GM12878 (cell line): ENCODE data around the gene KRT4. TPM values are rescaled to one million over a fixed set of nuclear protein-coding genes. Genes with fewer than 3 reads are reported as not detected.

Source experiments
- ATAC-seq: fragments of 200-7000 bp; cut with Tn5 transposase; 3 replicates; pipeline ENCODE4 v1.9.1; 2020; ENCODE audit warnings: mild to moderate bottlenecking, moderate library complexity
- BruUV-seq: library from RNA; stranded (reverse); fragments of 400-500 nt; replicated peaks from 2 replicates; lab custom pipeline; 2021; lab: Mats Ljungman, UMichigan
- CTCF ChIA-PET: fragments of 300-600 bp; sonication (Branson Sonifier 250); formaldehyde crosslinking; extraction: SDS; loops from one replicate; lab custom pipeline; 2021; ENCODE audit warnings: inconsistent platforms; lab: Yijun Ruan, JAX
- POLR2A ChIA-PET: fragments of 350-600 bp; formaldehyde crosslinking; extraction: SDS; loops from one replicate; lab custom pipeline; 2021; ENCODE audit warnings: inconsistent platforms; lab: Charles Lee
- RAD21 ChIA-PET: fragments of 300-600 bp; sonication (Branson Sonifier 250); formaldehyde crosslinking; loops from one replicate; lab custom pipeline; 2023; ENCODE audit warnings: antibody characterized with exemption; ENCODE audit not compliant: unreplicated experiment; lab: Charles Lee
- SMC1A ChIA-PET: fragments of 300-600 bp; sonication (Branson Sonifier 250); formaldehyde crosslinking; loops from one replicate; lab custom pipeline; 2023; ENCODE audit not compliant: unreplicated experiment, uncharacterized antibody; lab: Charles Lee
- DNase-seq: peaks from one replicate; pipeline ENCODE4 v3.0.0-alpha.2; 2011; ENCODE audit warnings: low read depth, low spot score
- FAIRE-seq: peaks from 3 replicates; lab custom pipeline; 2011; peaks lifted over from hg19 to GRCh38; lab: Jason Lieb, UNC
- H2AFZ ChIP-seq: 2 replicates; pipeline ENCODE4 v1.6.0; 2011; ENCODE audit warnings: low read depth, low read length, control low read depth; ENCODE audit not compliant: control insufficient read depth
- H3K27ac ChIP-seq: 2 replicates; pipeline ENCODE4 v1.5.1; 2011; ENCODE audit warnings: control low read depth; ENCODE audit not compliant: control insufficient read depth, insufficient read depth
- H3K27me3 ChIP-seq, 2 experiments: replicated peaks in 1 of 2; 2 replicates each; pipeline versions ENCODE4 v1.6.0 to v1.6.1; 2011; ENCODE audit warnings: low read length in 1 of 2; ENCODE audit not compliant: control insufficient read depth in 2 of 2, insufficient read depth in 2 of 2
- H3K36me3 ChIP-seq, 2 experiments: 2 replicates each; pipeline ENCODE4 v1.5.1; 2011; ENCODE audit warnings: low read length in 1 of 2; ENCODE audit not compliant: control insufficient read depth in 2 of 2, insufficient read depth in 2 of 2
- H3K4me1 ChIP-seq: 2 replicates; pipeline ENCODE4 v1.6.1; 2011; ENCODE audit warnings: mild to moderate bottlenecking, low read length, moderate library complexity, mixed read lengths; ENCODE audit not compliant: control insufficient read depth, insufficient read depth
- H3K4me2 ChIP-seq: 2 replicates; pipeline ENCODE4 v1.6.0; 2011; ENCODE audit warnings: control low read depth; ENCODE audit not compliant: control insufficient read depth, insufficient read depth
- H3K4me3 ChIP-seq: fragments of 200-600 bp; sonication (generic); 2 replicates; pipeline ENCODE4 v1.5.1; 2016
- H3K79me2 ChIP-seq: 2 replicates; pipeline ENCODE4 v1.6.0; 2011; ENCODE audit warnings: low read length; ENCODE audit not compliant: control insufficient read depth, insufficient read depth
- H3K9ac ChIP-seq: 2 replicates; pipeline ENCODE4 v1.8.0; 2011; ENCODE audit warnings: low read length, control low read depth, mixed read lengths; ENCODE audit not compliant: control insufficient read depth, insufficient read depth
- H3K9me3 ChIP-seq: replicated peaks from 3 replicates; pipeline ENCODE4 v1.5.1; 2011; ENCODE audit warnings: mild to moderate bottlenecking, low read length; ENCODE audit not compliant: control insufficient read depth, insufficient read depth
- H4K20me1 ChIP-seq: 2 replicates; pipeline ENCODE4 v1.6.0; 2011; ENCODE audit not compliant: control insufficient read depth, insufficient read depth
- CBX3 ChIP-seq: fragments of 200-600 bp; sonication (generic); IDR thresholded peaks from 2 replicates; pipeline ENCODE4 v1.6.1; 2016; ENCODE audit warnings: low read depth, borderline replicate concordance
- CHD1 ChIP-seq: IDR thresholded peaks from 2 replicates; pipeline ENCODE4 v1.6.1; 2012; ENCODE audit warnings: low read depth, low read length, improper control_type of control experiment
- EGR1 ChIP-seq, 2 experiments: IDR thresholded peaks; 1 replicate in 1 of 2; 2 replicates in 1 of 2; pipeline ENCODE4 v1.6.1; 2011 to 2012; ENCODE audit warnings: low read depth in 2 of 2, low read length in 2 of 2, borderline replicate concordance in 1 of 2, mild to moderate bottlenecking in 1 of 2, moderate library complexity in 1 of 2
- ELK1 ChIP-seq: IDR thresholded peaks from 2 replicates; pipeline ENCODE4 v1.6.1; 2012; ENCODE audit warnings: low read depth, low read length, improper control_type of control experiment
- ESRRA ChIP-seq: IDR thresholded peaks from 2 replicates; pipeline ENCODE4 v1.6.1; 2012; ENCODE audit warnings: mild to moderate bottlenecking, low read length, improper control_type of control experiment
- EZH2 ChIP-seq: IDR thresholded peaks from 2 replicates; pipeline ENCODE4 v1.6.1; 2012; ENCODE audit warnings: low read depth, mild to moderate bottlenecking, control low read depth, inconsistent platforms, low read length, borderline replicate concordance; ENCODE audit not compliant: control insufficient read depth
- IKZF2 ChIP-seq, 2 experiments: fragments of 450-650 bp; IDR thresholded peaks; 2 replicates each; pipeline ENCODE4 v1.6.1; 2017; ENCODE audit warnings: mild to moderate bottlenecking in 2 of 2, moderate library complexity in 2 of 2
- POU2F2 ChIP-seq: IDR thresholded peaks from 3 replicates; pipeline ENCODE4 v1.6.1; 2011; ENCODE audit warnings: low read depth, mild to moderate bottlenecking, low read length, borderline replicate concordance
- RCOR1 ChIP-seq: conservative IDR thresholded peaks from 2 replicates; pipeline ENCODE4 v1.6.1; 2012; ENCODE audit warnings: low read depth, low read length, improper control_type of control experiment
- SMAD1 ChIP-seq: fragments of 450-650 bp; IDR thresholded peaks from 2 replicates; pipeline ENCODE4 v1.6.1; 2018; ENCODE audit warnings: mild to moderate bottlenecking, low read depth; ENCODE audit not compliant: partially characterized antibody
- SP1 ChIP-seq: IDR thresholded peaks from one replicate; pipeline ENCODE4 v1.6.1; 2011; ENCODE audit warnings: low read depth, low read length
- TARDBP ChIP-seq: IDR thresholded peaks from 2 replicates; pipeline ENCODE4 v1.6.1; 2016; ENCODE audit warnings: borderline replicate concordance
- TCF3 ChIP-seq: IDR thresholded peaks from 2 replicates; pipeline ENCODE4 v1.6.1; 2012; ENCODE audit warnings: low read depth, mild to moderate bottlenecking, low read length, borderline replicate concordance; ENCODE audit not compliant: insufficient read depth
- ZBED1 ChIP-seq: IDR thresholded peaks from 2 replicates; pipeline ENCODE4 v1.6.1; 2016; ENCODE audit warnings: borderline replicate concordance
- ZBTB33 ChIP-seq: fragments of 450-650 bp; IDR thresholded peaks from 2 replicates; pipeline ENCODE4 v1.6.1; 2017; ENCODE audit warnings: mild to moderate bottlenecking
- ZNF217 ChIP-seq: fragments of 450-650 bp; IDR thresholded peaks from 2 replicates; pipeline ENCODE4 v1.6.1; 2017; ENCODE audit warnings: antibody characterized with exemption, mild to moderate bottlenecking
- WGBS: methylation state at CpG from one replicate; pipeline ENCODE4 v1.1.6; 2016; ENCODE audit warnings: low lambda C conversion rate; ENCODE audit not compliant: insufficient replicate concordance, insufficient coverage; ENCODE audit errors: missing lambda C conversion rate; 5-methylcytosine and 5-hydroxymethylcytosine counted together
- in situ Hi-C: fragments of 300-500 bp; cut with MboI; formaldehyde crosslinking; loops from 9 replicates; pipeline ENCODE4 v1.14.3; 2018; ENCODE audit warnings: mixed read lengths
- intact Hi-C: fragments of 100-400 bp; cut with micrococcal nuclease; formaldehyde crosslinking; loops from one replicate; pipeline ENCODE4 v1.14.2; 2022; ENCODE audit not compliant: unreplicated experiment
- polyA plus RNA-seq, 11 experiments: library from polyadenylated mRNA; depleted of rRNA in 4 of 11; unstranded in 6 of 11; stranded (reverse) in 5 of 11; fragments of >200 nt; fragmentation: Nextera tagmentation in 4 of 11; fragmentation: Illumina TruSeq in 1 of 11; extraction: Ambion mirVana in 4 of 11; extraction: Trizol in 1 of 11; gene quantifications; 1 replicate in 1 of 11; 2 replicates in 10 of 11; pipeline versions ENCODE4 v1.2.1 to v1.2.3, GENCODE V29; 2011 to 2016; ENCODE audit warnings: inconsistent platforms in 2 of 11, missing spikeins in 2 of 11, low read depth in 1 of 11
- total RNA-seq, 4 experiments: library from RNA; depleted of rRNA in 3 of 4; stranded (reverse); fragments of >200 nt in 3 of 4; fragmentation: Illumina TruSeq in 1 of 4; extraction: Trizol in 1 of 4; gene quantifications; 2 replicates each; pipeline versions ENCODE4 v1.2.1 to v1.2.3, GENCODE V29; 2013 to 2021
- TF ChIP-seq, protein P1 (sequence below): IDR thresholded peaks from 2 replicates; pipeline ENCODE4 v1.6.1; 2011; ENCODE audit warnings: low read depth, mild to moderate bottlenecking, low read length, moderate library complexity, borderline replicate concordance; ENCODE audit errors: extremely low read depth
- TF ChIP-seq, protein P2 (sequence below): IDR thresholded peaks from 2 replicates; pipeline ENCODE4 v1.6.1; 2012; ENCODE audit warnings: mild to moderate bottlenecking, low read depth, low read length

KRT4 gene
- total and polyA plus RNA-seq, 10 of the 15 experiments (the other 5 are each of a cell fraction or from before 2014, with no cell fraction given), result not detected

- no peak for TF ChIP-seq RCOR1
- TF ChIP-seq TCF3, result no peak
- TF ChIP-seq ZBED1, result no peak
- TF ChIP-seq POU2F2, result no peak
- no peak for TF ChIP-seq EGR1 (IDR thresholded peaks at IDR 0.05; ENCODE audit: borderline replicate concordance in 1 of 2, low read depth in 2 of 2, low read length in 2 of 2)
- no peak for TF ChIP-seq CBX3
- no peak for TF ChIP-seq SMAD1
Measured at GRCh38 chr12:52778833-52779232, 35.1 kb downstream of the KRT4 start (continued).

DNA sequence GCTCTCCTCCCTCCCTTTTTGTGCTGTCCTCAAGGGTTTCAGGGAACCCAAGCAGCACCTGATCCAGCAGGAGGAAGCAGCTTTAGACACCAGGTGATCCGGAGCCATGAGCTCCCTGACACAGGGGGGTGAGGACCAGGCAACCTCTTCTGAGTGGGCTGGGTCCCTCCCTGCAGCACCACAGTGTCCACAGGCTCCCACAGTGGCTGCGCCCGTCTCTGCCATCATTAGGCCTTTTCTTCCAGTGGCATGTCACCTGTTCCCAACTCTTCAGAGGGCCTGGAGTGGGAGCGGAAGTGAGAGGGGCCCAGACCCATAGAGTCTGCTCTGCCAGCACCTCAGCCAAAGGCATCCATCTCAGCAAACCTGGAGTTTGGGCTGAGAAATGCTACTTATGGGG lies 36.4 kb downstream of the KRT4 start:
- no peaks in the 10 kb centered on the region for H3K4me1 ChIP-seq
- SMC1A ChIA-PET, result no interaction called here
- in situ Hi-C loops, result no loop called here
- H2AFZ ChIP-seq, result no peak overlapping the region
- H4K20me1 ChIP-seq, result no peaks in the 10 kb centered on the region
- intact Hi-C loops, result no loop called here
- POLR2A ChIA-PET, result no interaction called here
- H3K9ac ChIP-seq, result no peak overlapping the region
- no peak for ATAC-seq
- DNase-seq, result no peak
- no peak overlapping the region for H3K4me2 ChIP-seq
- CTCF ChIA-PET, result no interaction called here
- RAD21 ChIA-PET, result interaction anchor here (0.8 kb wide), 1 partner anchor 18 kb away, joined by 3 read pairs; the partner anchor contains the start of gene KRT3
- H3K27ac ChIP-seq, result no peak overlapping the region
- H3K79me2 ChIP-seq, result no peaks in the 10 kb centered on the region
- peaks cover 0 to 1% of the 10 kb centered on the region in 2 experiments; a peak in 3 of 4 replicates for H3K27me3 ChIP-seq
- no peak overlapping the region for H3K4me3 ChIP-seq
- 30% methylated on average over 4 of the region's 4 CpGs for WGBS
- H3K9me3 ChIP-seq, result no peaks in the 10 kb centered on the region
- FAIRE-seq, result no peak
- H3K36me3 ChIP-seq, result no peaks in the 10 kb centered on the region
- BruUV-seq, result no TSS peak
- no peak for TF ChIP-seq TARDBP
- no peak for TF ChIP-seq EGR1 (IDR thresholded peaks at IDR 0.05; ENCODE audit: borderline replicate concordance in 1 of 2, low read depth in 2 of 2, low read length in 2 of 2)
- TF ChIP-seq, protein P1, sequence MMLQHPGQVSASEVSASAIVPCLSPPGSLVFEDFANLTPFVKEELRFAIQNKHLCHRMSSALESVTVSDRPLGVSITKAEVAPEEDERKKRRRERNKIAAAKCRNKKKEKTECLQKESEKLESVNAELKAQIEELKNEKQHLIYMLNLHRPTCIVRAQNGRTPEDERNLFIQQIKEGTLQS, result no peak
- no peak for TF ChIP-seq CHD1
- TF ChIP-seq ESRRA, result no peak
- TF ChIP-seq ZNF217, result no peak
- TF ChIP-seq, protein P2, sequence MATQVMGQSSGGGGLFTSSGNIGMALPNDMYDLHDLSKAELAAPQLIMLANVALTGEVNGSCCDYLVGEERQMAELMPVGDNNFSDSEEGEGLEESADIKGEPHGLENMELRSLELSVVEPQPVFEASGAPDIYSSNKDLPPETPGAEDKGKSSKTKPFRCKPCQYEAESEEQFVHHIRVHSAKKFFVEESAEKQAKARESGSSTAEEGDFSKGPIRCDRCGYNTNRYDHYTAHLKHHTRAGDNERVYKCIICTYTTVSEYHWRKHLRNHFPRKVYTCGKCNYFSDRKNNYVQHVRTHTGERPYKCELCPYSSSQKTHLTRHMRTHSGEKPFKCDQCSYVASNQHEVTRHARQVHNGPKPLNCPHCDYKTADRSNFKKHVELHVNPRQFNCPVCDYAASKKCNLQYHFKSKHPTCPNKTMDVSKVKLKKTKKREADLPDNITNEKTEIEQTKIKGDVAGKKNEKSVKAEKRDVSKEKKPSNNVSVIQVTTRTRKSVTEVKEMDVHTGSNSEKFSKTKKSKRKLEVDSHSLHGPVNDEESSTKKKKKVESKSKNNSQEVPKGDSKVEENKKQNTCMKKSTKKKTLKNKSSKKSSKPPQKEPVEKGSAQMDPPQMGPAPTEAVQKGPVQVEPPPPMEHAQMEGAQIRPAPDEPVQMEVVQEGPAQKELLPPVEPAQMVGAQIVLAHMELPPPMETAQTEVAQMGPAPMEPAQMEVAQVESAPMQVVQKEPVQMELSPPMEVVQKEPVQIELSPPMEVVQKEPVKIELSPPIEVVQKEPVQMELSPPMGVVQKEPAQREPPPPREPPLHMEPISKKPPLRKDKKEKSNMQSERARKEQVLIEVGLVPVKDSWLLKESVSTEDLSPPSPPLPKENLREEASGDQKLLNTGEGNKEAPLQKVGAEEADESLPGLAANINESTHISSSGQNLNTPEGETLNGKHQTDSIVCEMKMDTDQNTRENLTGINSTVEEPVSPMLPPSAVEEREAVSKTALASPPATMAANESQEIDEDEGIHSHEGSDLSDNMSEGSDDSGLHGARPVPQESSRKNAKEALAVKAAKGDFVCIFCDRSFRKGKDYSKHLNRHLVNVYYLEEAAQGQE, result no peak
- TF ChIP-seq ZBTB33, result no peak
- no peak for TF ChIP-seq SP1
- no peak for TF ChIP-seq ELK1
- no peak for TF ChIP-seq EZH2
- no peak for TF ChIP-seq IKZF2 (IDR thresholded peaks at IDR 0.05)
